ENCODE measurements around the gene SCD5.

Gene SCD5

DNA sequence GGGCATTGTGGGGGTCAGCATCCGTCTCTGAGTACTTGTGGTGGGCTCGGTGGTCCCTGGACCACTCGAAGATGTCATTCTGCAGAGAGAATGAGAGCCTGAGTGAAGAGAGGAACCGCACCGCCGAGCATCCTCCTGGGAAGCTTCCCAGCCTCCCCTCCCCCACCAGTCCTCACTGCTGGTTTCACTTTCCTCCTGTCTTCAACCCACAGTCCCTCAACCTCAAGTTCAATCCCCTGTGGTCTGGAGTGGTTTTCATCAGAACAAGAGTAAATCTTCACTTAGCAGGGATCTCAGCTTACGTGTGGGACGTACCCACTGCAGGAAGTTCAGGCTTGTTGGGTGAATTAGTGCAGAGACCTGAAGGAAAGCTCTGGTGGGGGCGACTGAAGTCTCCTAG, 117.8 kb downstream of the SCD5 start:
- no peak for DNase-seq (ENCODE audit: low read depth)
- TF ChIP-seq, protein P1, sequence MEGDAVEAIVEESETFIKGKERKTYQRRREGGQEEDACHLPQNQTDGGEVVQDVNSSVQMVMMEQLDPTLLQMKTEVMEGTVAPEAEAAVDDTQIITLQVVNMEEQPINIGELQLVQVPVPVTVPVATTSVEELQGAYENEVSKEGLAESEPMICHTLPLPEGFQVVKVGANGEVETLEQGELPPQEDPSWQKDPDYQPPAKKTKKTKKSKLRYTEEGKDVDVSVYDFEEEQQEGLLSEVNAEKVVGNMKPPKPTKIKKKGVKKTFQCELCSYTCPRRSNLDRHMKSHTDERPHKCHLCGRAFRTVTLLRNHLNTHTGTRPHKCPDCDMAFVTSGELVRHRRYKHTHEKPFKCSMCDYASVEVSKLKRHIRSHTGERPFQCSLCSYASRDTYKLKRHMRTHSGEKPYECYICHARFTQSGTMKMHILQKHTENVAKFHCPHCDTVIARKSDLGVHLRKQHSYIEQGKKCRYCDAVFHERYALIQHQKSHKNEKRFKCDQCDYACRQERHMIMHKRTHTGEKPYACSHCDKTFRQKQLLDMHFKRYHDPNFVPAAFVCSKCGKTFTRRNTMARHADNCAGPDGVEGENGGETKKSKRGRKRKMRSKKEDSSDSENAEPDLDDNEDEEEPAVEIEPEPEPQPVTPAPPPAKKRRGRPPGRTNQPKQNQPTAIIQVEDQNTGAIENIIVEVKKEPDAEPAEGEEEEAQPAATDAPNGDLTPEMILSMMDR (IDR thresholded peaks at IDR 0.05; ENCODE audit: insufficient read depth, low read depth, low read length, missing control alignments) = no peak
- no peak overlapping the region for H3K4me3 ChIP-seq (ENCODE audit: low read depth, low read length)

DNA sequence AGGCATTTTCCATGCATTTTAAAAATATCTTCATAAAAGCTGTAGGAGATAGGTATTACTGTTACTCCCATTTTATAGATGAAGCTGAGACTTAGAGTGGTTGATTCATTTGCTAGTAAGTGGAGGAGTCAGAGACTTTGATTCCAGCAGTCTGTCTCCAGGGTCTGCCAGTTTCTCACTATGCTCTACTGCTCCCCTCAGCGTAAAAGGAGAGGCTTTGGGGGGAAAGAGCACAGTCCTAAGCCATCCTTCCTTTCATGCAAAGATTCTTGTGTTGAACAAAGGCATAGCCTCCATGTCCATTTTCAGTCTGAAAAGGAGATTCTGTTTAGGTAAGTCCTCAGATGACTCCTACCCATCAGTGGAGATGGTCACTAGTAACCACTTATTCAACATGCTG, 119.1 kb downstream of the SCD5 start:
- TF ChIP-seq, protein P1 (IDR thresholded peaks at IDR 0.05; ENCODE audit: insufficient read depth, low read depth, low read length, missing control alignments) = no peak
- no peak overlapping the region for H3K4me3 ChIP-seq (ENCODE audit: low read depth, low read length)
- no peak for DNase-seq (ENCODE audit: low read depth)

DNA sequence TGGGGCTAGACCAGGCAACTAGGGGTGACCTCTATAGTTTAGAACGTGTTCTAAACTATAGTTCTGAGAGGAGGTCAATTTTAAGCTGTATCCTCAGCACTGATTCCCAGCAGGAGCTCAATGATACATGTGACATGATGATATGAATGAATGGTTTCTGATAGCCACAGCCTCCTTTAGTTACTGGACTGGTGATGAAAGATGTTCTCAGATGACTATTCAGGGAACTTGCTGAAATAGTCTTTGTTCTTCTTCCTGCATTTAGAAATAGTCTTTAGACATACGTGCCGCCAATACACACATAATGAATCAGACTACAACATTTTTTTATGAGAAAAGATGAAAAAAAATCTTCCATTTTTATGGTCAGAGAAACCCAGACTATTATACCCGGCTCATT, 120.5 kb downstream of the SCD5 start:
- DNase-seq (ENCODE audit: low read depth) = no peak
- TF ChIP-seq, protein P1 (IDR thresholded peaks at IDR 0.05; ENCODE audit: insufficient read depth, low read depth, low read length, missing control alignments) = no peak
- H3K4me3 ChIP-seq (ENCODE audit: low read depth, low read length) = no peak overlapping the region

DNA sequence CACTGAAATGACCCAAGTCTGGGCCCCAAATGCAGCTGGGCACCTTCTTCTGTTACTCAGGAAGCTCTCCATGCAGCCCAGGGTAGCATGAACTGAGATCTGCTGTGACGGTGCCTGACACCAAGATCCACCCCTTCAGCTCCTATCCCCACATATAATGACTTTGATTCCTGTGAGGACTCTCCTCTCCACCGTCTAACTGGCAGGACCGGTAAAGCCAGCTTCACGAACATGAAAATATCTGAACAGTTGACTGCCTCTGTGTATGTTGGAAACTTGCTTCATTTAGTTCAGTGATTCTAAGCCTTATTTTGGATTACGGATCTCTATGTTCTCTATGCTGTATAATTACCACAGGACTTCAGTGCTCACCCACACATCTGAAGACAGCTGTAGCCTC, 121.3 kb downstream of the SCD5 start:
- H3K4me3 ChIP-seq (ENCODE audit: low read depth, low read length) = no peak overlapping the region
- TF ChIP-seq, protein P1 (IDR thresholded peaks at IDR 0.05; ENCODE audit: insufficient read depth, low read depth, low read length, missing control alignments) = no peak
- DNase-seq (ENCODE audit: low read depth) = no peak

DNA sequence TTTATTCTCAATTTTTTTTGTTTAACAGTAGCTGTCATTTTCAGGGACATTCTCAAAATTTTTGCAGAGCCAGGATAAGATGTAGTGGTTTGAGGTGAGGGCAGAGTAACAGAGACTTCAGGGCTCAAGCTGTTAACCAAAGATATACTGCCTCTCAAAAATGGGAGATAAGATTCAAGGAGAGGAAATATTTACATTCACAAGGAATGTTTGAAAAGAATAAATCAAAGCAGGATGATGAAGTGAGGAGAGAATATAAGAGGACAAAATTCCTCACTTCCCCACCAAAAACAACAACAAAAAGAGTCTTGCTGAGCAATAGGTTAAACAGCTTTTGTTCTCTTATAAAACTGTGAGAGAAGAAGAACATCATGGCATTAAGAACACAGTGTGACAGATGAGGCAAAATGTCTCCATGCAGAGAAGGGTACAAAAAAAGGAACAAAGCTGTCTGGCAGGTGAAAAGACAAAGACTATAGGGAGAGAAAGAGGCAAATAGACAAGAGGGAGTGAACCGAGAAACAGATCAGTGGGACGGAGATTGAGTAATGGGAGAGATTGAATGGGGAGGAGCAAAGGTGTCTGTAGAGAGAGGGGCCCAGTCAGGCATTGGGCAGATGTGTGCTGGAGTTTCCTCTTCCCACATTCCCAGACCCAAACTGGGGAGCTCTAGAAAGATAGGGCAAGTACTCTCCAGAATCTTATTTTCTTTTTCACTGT, 130.7 kb downstream of the SCD5 start:
- H3K4me3 ChIP-seq (ENCODE audit: low read depth, low read length) = no peak overlapping the region
- DNase-seq (ENCODE audit: low read depth) = no peak
- TF ChIP-seq, protein P1 (IDR thresholded peaks at IDR 0.05; ENCODE audit: insufficient read depth, low read depth, low read length, missing control alignments) = no peak

DNA sequence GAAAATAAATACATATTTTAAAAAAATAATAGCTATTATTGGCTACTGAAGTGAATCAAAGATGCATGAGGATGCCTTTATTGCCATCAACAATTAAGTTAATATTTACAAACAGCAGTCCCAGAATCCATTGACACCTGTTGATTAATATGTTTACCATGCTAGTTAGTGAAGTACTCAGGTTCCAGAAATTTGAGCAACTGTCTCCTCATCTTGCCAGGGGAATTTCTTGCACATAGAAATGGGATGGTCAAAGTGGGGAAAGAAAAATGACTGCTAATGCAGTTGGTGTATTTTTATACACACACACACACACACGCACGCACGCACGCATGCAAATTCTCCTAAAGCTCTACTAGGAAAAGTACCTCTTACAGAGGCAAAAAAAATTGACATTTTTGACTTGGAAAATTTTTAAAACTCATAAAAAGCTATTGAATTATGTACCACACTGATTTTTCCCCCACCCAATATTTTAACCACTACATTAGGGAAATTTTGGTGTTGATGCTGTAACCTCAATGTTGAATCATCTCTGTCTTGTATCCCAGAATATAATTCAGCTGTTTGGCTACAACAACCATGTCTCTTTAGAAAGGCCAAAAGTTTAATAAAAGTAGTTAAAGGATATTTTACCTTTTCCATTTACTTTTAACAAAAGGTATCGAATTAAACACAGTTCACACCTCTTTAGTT, 131.5 kb downstream of the SCD5 start:
- TF ChIP-seq, protein P1 (IDR thresholded peaks at IDR 0.05; ENCODE audit: insufficient read depth, low read depth, low read length, missing control alignments) = no peak
- no peak for DNase-seq (ENCODE audit: low read depth)
- H3K4me3 ChIP-seq (ENCODE audit: low read depth, low read length) = no peak overlapping the region

All from GM12865 (cell line).